SU-DHL-6 (cell line): ENCODE measurements around the gene CDK10.
"Not testable (repeated sequence)": the region's sequence is repeated elsewhere in the genome, so short reads cannot be mapped to it uniquely, and the experiment has no call there.

Experiments used
- H2AFZ ChIP-seq: fragments of 200-600 bp; sonication (generic); 2 replicates; pipeline ENCODE4 v1.6.1; 2014; ENCODE audit warnings: low read depth, mild to moderate bottlenecking, moderate library complexity, mixed read lengths, antibody characterized with exemption, low read length; ENCODE audit not compliant: severe bottlenecking
- H3F3A ChIP-seq: fragments of 200-600 bp; shearing (Covaris generic); 2 replicates; pipeline ENCODE4 v1.6.0; 2016; ENCODE audit warnings: antibody characterized with exemption, mild to moderate bottlenecking; ENCODE audit not compliant: insufficient read depth
- H3K27ac ChIP-seq: fragments of 200-600 bp; sonication (generic); 2 replicates; pipeline ENCODE4 v1.5.1; 2016; ENCODE audit warnings: low read depth, mild to moderate bottlenecking, low read length, moderate library complexity, mixed read lengths
- H3K27me3 ChIP-seq: fragments of 200-600 bp; sonication (generic), shearing (Covaris generic); 2 replicates; pipeline ENCODE4 v1.6.0; 2014; ENCODE audit warnings: mild to moderate bottlenecking, low read length
- H3K36me3 ChIP-seq: fragments of 200-600 bp; sonication (generic); 2 replicates; pipeline ENCODE4 v1.6.1; 2014; ENCODE audit warnings: mild to moderate bottlenecking, low read length, mixed read lengths
- H3K4me2 ChIP-seq: fragments of 300-600, 200-600 bp; shearing (Covaris generic), sonication (generic); 2 replicates; pipeline ENCODE4 v1.6.0; 2014; ENCODE audit warnings: low read length, low read depth, mild to moderate bottlenecking; ENCODE audit not compliant: poor library complexity, severe bottlenecking
- H3K4me3 ChIP-seq: fragments of 200-600 bp; sonication (generic); 2 replicates; pipeline ENCODE4 v1.5.1; 2014; ENCODE audit warnings: antibody characterized with exemption, low read length, mild to moderate bottlenecking, mixed read lengths; ENCODE audit not compliant: insufficient read depth, poor library complexity, severe bottlenecking
- H3K79me2 ChIP-seq: fragments of 200-600 bp; sonication (generic); 2 replicates; pipeline ENCODE4 v1.6.1; 2014; ENCODE audit warnings: mild to moderate bottlenecking, low read length, moderate library complexity; ENCODE audit not compliant: insufficient read depth
- H3K9ac ChIP-seq: fragments of 200-600 bp; sonication (generic); 2 replicates; pipeline ENCODE4 v1.7.0; 2014; ENCODE audit warnings: mild to moderate bottlenecking, low read length
- H3K9me2 ChIP-seq: fragments of 200-600 bp; sonication (generic); replicated peaks from 2 replicates; pipeline ENCODE4 v1.6.1; 2014; ENCODE audit warnings: low read length; ENCODE audit not compliant: insufficient read depth
- H3K9me3 ChIP-seq: fragments of 200-600 bp; sonication (generic); 2 replicates; pipeline ENCODE4 v1.6.1; 2014; ENCODE audit warnings: low read length, mixed read lengths; ENCODE audit not compliant: insufficient read depth
- H4K20me1 ChIP-seq: fragments of 200-600 bp; sonication (generic); 2 replicates; pipeline ENCODE4 v1.6.1; 2014; ENCODE audit warnings: low read depth, mild to moderate bottlenecking, antibody characterized with exemption, low read length, moderate library complexity, mixed read lengths
- CTCF ChIP-seq: fragments of 200-600 bp; sonication (generic); IDR thresholded peaks from one replicate; pipeline ENCODE4 v1.5.1; 2017; ENCODE audit warnings: antibody characterized with exemption, mild to moderate bottlenecking, low read length, moderate library complexity; ENCODE audit not compliant: insufficient read depth, poor library complexity, severe bottlenecking
- EZH2phosphoT487 ChIP-seq: fragments of 200-600 bp; sonication (generic), shearing (Covaris generic); conservative IDR thresholded peaks from 2 replicates; pipeline ENCODE4 v1.6.1; 2018; ENCODE audit warnings: mild to moderate bottlenecking, antibody characterized with exemption, low read length, moderate library complexity, mixed read lengths

The CDK10 gene

GRCh38 chr16:89685916-89686315, 573 bp upstream of the CDK10 start:
- TF ChIP-seq CTCF (no peak), EZH2phosphoT487 (no peak)
- Histone ChIP-seq H3K36me3 (no peaks in the 10 kb centered on the region; the same call in 1 of the 2 replicates), H3K9me3 (no peaks in the 10 kb centered on the region), H3K4me3 (no peak overlapping the region), H3K27me3 (no peaks in the 10 kb centered on the region), H3K9me2 (no peaks in the 10 kb centered on the region), H2AFZ (no peak overlapping the region), H3K79me2 (peaks cover 8% of the 10 kb centered on the region), H3K27ac (no peak overlapping the region), H3F3A (peaks cover 4% of the 10 kb centered on the region), H4K20me1 (no peaks in the 10 kb centered on the region), H3K9ac (peak overlapping the region; percentile 90), H3K4me2 (peak overlapping the region; percentile 98)

GRCh38 chr16:89687092-89687940, 827 bp downstream of the CDK10 start:
- Histone ChIP-seq H3K36me3 (no peaks in the 10 kb centered on the region; the same call in 1 of the 2 replicates), H3F3A (peaks cover 4% of the 10 kb centered on the region), H3K4me3 (peak overlapping the region; percentile 95), H3K9me3 (no peaks in the 10 kb centered on the region), H3K4me2 (peak overlapping the region; percentile 98), H3K9ac (peak overlapping the region; percentile 90), H2AFZ (peak overlapping the region; percentile 99), H3K79me2 (peaks cover 8% of the 10 kb centered on the region), H4K20me1 (no peaks in the 10 kb centered on the region), H3K27me3 (no peaks in the 10 kb centered on the region), H3K27ac (peak overlapping the region; percentile 97), H3K9me2 (no peaks in the 10 kb centered on the region)
- TF ChIP-seq CTCF (no peak), EZH2phosphoT487 (no peak)

GRCh38 chr16:89688395-89688794, 1.9 kb downstream of the CDK10 start:
- H3K79me2 ChIP-seq = peaks cover 8% of the 10 kb centered on the region
- peaks cover 4% of the 10 kb centered on the region for H3F3A ChIP-seq
- no peaks in the 10 kb centered on the region for H3K9me3 ChIP-seq
- no peak overlapping the region for H3K9ac ChIP-seq
- H3K27ac ChIP-seq = no peak overlapping the region
- no peaks in the 10 kb centered on the region for H3K27me3 ChIP-seq
- TF ChIP-seq EZH2phosphoT487 = no peak
- H2AFZ ChIP-seq = no peak overlapping the region
- H4K20me1 ChIP-seq = no peaks in the 10 kb centered on the region
- H3K4me2 ChIP-seq = no peak overlapping the region
- H3K36me3 ChIP-seq = no peaks in the 10 kb centered on the region; the same call in 1 of the 2 replicates
- no peak overlapping the region for H3K4me3 ChIP-seq
- H3K9me2 ChIP-seq = no peaks in the 10 kb centered on the region

GRCh38 chr16:89689142-89689541, 2.7 kb downstream of the CDK10 start:
- no peak overlapping the region for H3K4me3 ChIP-seq
- peaks cover 8% of the 10 kb centered on the region for H3K79me2 ChIP-seq
- H3K4me2 ChIP-seq = no peak overlapping the region
- no peaks in the 10 kb centered on the region for H3K9me2 ChIP-seq
- no peaks in the 10 kb centered on the region for H3K27me3 ChIP-seq
- H3K9me3 ChIP-seq = no peaks in the 10 kb centered on the region
- TF ChIP-seq CTCF = no peak
- TF ChIP-seq EZH2phosphoT487 = no peak
- H3F3A ChIP-seq = peaks cover 4% of the 10 kb centered on the region
- no peak overlapping the region for H3K27ac ChIP-seq
- no peaks in the 10 kb centered on the region for H4K20me1 ChIP-seq
- no peaks in the 10 kb centered on the region; the same call in 1 of the 2 replicates for H3K36me3 ChIP-seq
- no peak overlapping the region for H2AFZ ChIP-seq
- no peak overlapping the region for H3K9ac ChIP-seq

- H3K79me2 ChIP-seq, H2AFZ ChIP-seq, H3K27me3 ChIP-seq, H3K36me3 ChIP-seq, H3K9me2 ChIP-seq, H3K27ac ChIP-seq, H3K9me3 ChIP-seq, H4K20me1 ChIP-seq, H3K9ac ChIP-seq, H3K4me3 ChIP-seq, H3K4me2 ChIP-seq, H3F3A ChIP-seq: not testable (repeated sequence)
These were observed 3.1 kb downstream of the CDK10 start for GRCh38 chr16:89689621-89690020.
